Measurements from ENCODE around the gene INSC. TPM values are rescaled to one million over a fixed set of nuclear protein-coding genes. Genes with fewer than 3 reads are reported as not detected.

INSC gene
- total and polyA plus RNA-seq, 2 of the 13 experiments (the other 11 are each of a cell fraction or from before 2014, with no cell fraction given): 0.09 TPM; not detected in 1

- BruUV-seq (replicated peaks): no TSS peak
- Histone ChIP-seq H3K79me2 (ENCODE audit: insufficient read depth, low read length) (no peaks in the 10 kb centered on the region), H3K4me2 (ENCODE audit: low read depth, low read length) (no peak overlapping the region), H3K4me1 (ENCODE audit: insufficient read depth, low read length) (no peaks in the 10 kb centered on the region), H3K9me3 (ENCODE audit: low read length) (no peaks in the 10 kb centered on the region), H3K27ac (ENCODE audit: extremely low read length, insufficient read depth, low read length) (no peak overlapping the region), H2AFZ (ENCODE audit: low read length) (no peak overlapping the region), H4K20me1 (ENCODE audit: insufficient read depth, low read length) (no peaks in the 10 kb centered on the region), H3K27me3 (ENCODE audit: control insufficient read depth in 1 of 2, insufficient read depth in 2 of 2, low read length in 2 of 2) (no peaks in the 10 kb centered on the region; a peak in 1 of 5 replicates), H3K9ac (ENCODE audit: insufficient read depth, low read depth, low read length) (no peak overlapping the region), H3K36me3 (replicated peaks in 1 of 2; ENCODE audit: control insufficient read depth in 1 of 2, insufficient read depth in 2 of 2, low read length in 2 of 2) (no peaks in the 10 kb centered on the region), H3K4me3 (replicated peaks in 1 of 3; ENCODE audit: insufficient read depth in 1 of 3, low read depth in 2 of 3, low read length in 3 of 3) (no peak overlapping the region)
- no peak for TF ChIP-seq RERE (CRISPR knock-in tag; IDR thresholded peaks at IDR 0.05; ENCODE audit: low read depth)
- no peak for TF ChIP-seq ZNF749 (CRISPR knock-in tag; IDR thresholded peaks at IDR 0.05; ENCODE audit: borderline replicate concordance)
- TF ChIP-seq ZNF160 (CRISPR knock-in tag; IDR thresholded peaks at IDR 0.05): no peak
- WGBS (ENCODE audit: low lambda C conversion rate): 2% methylated on average over 4 of the region's 4 CpGs
- FAIRE-seq: no peak
- in situ Hi-C loops (cut with HindIII; ENCODE audit: extremely low pct_ligation_motif_present, low pct_unique_long_range_greater_than_20kb) (no loop called here), intact Hi-C loops (cut with micrococcal nuclease; ENCODE audit: unreplicated experiment) (no loop called here)
- no peak for ATAC-seq
- POLR2A ChIA-PET: no interaction called here
- CTCF ChIA-PET (ENCODE audit: low intra/inter-chr PET ratio, low total read pairs): no interaction called here
- DNase-seq (ENCODE audit: low spot score): no peak
Observed at GRCh38 chr11:15117751-15118150, 3.0 kb downstream of the INSC start.

- Histone ChIP-seq H2AFZ (ENCODE audit: low read length) (no peak overlapping the region), H3K4me3 (replicated peaks in 1 of 3; ENCODE audit: insufficient read depth in 1 of 3, low read depth in 2 of 3, low read length in 3 of 3) (no peak overlapping the region), H3K4me1 (ENCODE audit: insufficient read depth, low read length) (no peaks in the 10 kb centered on the region), H3K9me3 (ENCODE audit: low read length) (no peaks in the 10 kb centered on the region), H3K9ac (ENCODE audit: insufficient read depth, low read depth, low read length) (no peak overlapping the region), H3K36me3 (replicated peaks in 1 of 2; ENCODE audit: control insufficient read depth in 1 of 2, insufficient read depth in 2 of 2, low read length in 2 of 2) (no peaks in the 10 kb centered on the region), H3K79me2 (ENCODE audit: insufficient read depth, low read length) (no peaks in the 10 kb centered on the region), H3K4me2 (ENCODE audit: low read depth, low read length) (no peak overlapping the region), H4K20me1 (ENCODE audit: insufficient read depth, low read length) (no peaks in the 10 kb centered on the region), H3K27ac (ENCODE audit: extremely low read length, insufficient read depth, low read length) (no peak overlapping the region), H3K27me3 (ENCODE audit: control insufficient read depth in 1 of 2, insufficient read depth in 2 of 2, low read length in 2 of 2) (no peaks in the 10 kb centered on the region; a peak in 1 of 5 replicates)
- DNase-seq (ENCODE audit: low spot score): no peak
- intact Hi-C loops (cut with micrococcal nuclease; ENCODE audit: unreplicated experiment) (no loop called here), in situ Hi-C loops (cut with HindIII; ENCODE audit: extremely low pct_ligation_motif_present, low pct_unique_long_range_greater_than_20kb) (no loop called here)
- BruUV-seq (replicated peaks): no TSS peak
- ATAC-seq: no peak
- ChIA-PET CTCF (ENCODE audit: low intra/inter-chr PET ratio, low total read pairs) (no interaction called here), POLR2A (no interaction called here)
- no peak for TF ChIP-seq ZNF460 (CRISPR knock-in tag; IDR thresholded peaks at IDR 0.05; ENCODE audit: borderline replicate concordance)
- no peak for TF ChIP-seq MED1 (CRISPR knock-in tag; IDR thresholded peaks at IDR 0.05)
- no peak for TF ChIP-seq MAF1 (CRISPR knock-in tag; IDR thresholded peaks at IDR 0.05; ENCODE audit: borderline replicate concordance)
- FAIRE-seq: no peak
Observed at GRCh38 chr11:15118431-15118830, 3.7 kb downstream of the INSC start.

Measured in HepG2 (cell line).